Left ventricle myocardium inferior (tissue), 1 donor: ENCODE measurements around the gene ATP2C2. TPM values are rescaled to one million over a fixed set of nuclear protein-coding genes. Genes with fewer than 3 reads are reported as not detected.

Experiments used
- DNase-seq: peaks from one replicate; pipeline ENCODE4 v3.0.0-alpha.2; 2020
- H3K27ac ChIP-seq: fragments of 200-600 bp; replicated peaks from 2 replicates; pipeline ENCODE4 v1.8.0; 2021
- H3K27me3 ChIP-seq: fragments of 200-600 bp; 2 replicates; pipeline ENCODE4 v1.8.0; 2021; ENCODE audit warnings: low read depth
- H3K36me3 ChIP-seq: fragments of 200-600 bp; 2 replicates; pipeline ENCODE4 v1.8.0; 2021
- H3K4me1 ChIP-seq: fragments of 200-600 bp; 2 replicates; pipeline ENCODE4 v1.8.0; 2021
- H3K4me3 ChIP-seq: fragments of 200-600 bp; 2 replicates; pipeline ENCODE4 v1.8.0; 2021; ENCODE audit warnings: mild to moderate bottlenecking, moderate library complexity
- H3K9me3 ChIP-seq: fragments of 200-600 bp; replicated peaks from 2 replicates; pipeline ENCODE4 v1.8.0; 2021
- intact Hi-C: fragments of 100-400 bp; cut with micrococcal nuclease; formaldehyde crosslinking; loops from one replicate; pipeline ENCODE4 v1.11.0; 2022
- total RNA-seq: library from RNA; stranded (reverse); fragmentation: NEBNext Ultra II Directional; extraction: Animal tissue kit (Norgen Biotek cat#: 25700); gene quantifications from one replicate; pipeline ENCODE4 v1.2.1, GENCODE V29; 2021
- TF ChIP-seq, protein P1 (sequence below): fragments of 200-600 bp; IDR thresholded peaks from 2 replicates; pipeline ENCODE4 v1.8.0; 2021; ENCODE audit warnings: antibody characterized with exemption, mild to moderate bottlenecking, borderline replicate concordance
- donor health status: DM: no; HTN: yes; CAD: no; lungs with severe emphysema.

ATP2C2 gene
- total RNA-seq, 1 donor from 2014 or later: not detected

GRCh38 chr16:84369105-84369504 lies 767 bp downstream of the ATP2C2 start:
- TF ChIP-seq, protein P1, sequence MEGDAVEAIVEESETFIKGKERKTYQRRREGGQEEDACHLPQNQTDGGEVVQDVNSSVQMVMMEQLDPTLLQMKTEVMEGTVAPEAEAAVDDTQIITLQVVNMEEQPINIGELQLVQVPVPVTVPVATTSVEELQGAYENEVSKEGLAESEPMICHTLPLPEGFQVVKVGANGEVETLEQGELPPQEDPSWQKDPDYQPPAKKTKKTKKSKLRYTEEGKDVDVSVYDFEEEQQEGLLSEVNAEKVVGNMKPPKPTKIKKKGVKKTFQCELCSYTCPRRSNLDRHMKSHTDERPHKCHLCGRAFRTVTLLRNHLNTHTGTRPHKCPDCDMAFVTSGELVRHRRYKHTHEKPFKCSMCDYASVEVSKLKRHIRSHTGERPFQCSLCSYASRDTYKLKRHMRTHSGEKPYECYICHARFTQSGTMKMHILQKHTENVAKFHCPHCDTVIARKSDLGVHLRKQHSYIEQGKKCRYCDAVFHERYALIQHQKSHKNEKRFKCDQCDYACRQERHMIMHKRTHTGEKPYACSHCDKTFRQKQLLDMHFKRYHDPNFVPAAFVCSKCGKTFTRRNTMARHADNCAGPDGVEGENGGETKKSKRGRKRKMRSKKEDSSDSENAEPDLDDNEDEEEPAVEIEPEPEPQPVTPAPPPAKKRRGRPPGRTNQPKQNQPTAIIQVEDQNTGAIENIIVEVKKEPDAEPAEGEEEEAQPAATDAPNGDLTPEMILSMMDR: no peak
- no peaks in the 10 kb centered on the region for H3K36me3 ChIP-seq
- no peak overlapping the region for H3K27ac ChIP-seq
- DNase-seq: no peak
- no peak overlapping the region for H3K4me3 ChIP-seq
- peaks cover 8% of the 10 kb centered on the region for H3K4me1 ChIP-seq
- peaks cover 99% of the 10 kb centered on the region for H3K27me3 ChIP-seq
- no peaks in the 10 kb centered on the region for H3K9me3 ChIP-seq
- intact Hi-C loops: no loop called here

DNA sequence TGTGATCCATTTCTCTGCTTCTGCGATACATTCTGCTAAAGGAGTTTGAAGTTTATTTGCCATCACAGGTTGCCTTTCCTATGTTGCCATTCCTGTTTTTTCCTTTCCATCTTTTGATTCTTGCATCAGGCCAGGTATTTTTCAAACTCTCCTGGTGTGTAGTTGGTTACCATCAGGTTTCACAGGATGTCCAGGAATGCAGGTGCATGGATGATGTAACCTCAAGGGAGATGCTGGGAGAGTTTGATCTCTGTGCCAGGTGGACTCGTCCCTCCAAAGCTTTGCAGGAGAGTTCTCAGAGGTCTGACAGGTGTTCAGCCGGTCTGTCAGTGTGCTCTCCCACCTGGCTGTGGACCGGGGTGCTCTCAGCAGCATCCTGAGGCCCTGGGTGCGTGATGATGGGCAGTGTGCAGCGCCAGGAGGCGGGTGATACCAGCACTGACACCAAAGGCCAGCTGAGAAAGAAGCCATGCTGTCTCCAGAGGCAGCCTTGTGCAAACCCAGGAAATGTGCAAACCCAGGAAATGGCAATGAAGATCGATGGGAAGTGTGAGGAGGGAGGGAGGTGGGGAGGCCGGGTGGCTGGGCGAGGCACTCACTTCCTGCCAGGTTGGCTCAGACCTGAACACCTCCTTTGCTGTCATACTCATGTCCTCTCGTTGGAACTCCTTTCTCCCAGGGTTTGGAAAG lies 1.7 kb downstream of the ATP2C2 start:
- DNase-seq: no peak
- no peaks in the 10 kb centered on the region for H3K9me3 ChIP-seq
- TF ChIP-seq, protein P1: no peak
- peaks cover 99% of the 10 kb centered on the region for H3K27me3 ChIP-seq
- intact Hi-C loops: no loop called here
- no peak overlapping the region for H3K4me3 ChIP-seq
- peaks cover 8% of the 10 kb centered on the region for H3K4me1 ChIP-seq
- H3K36me3 ChIP-seq: no peaks in the 10 kb centered on the region
- no peak overlapping the region for H3K27ac ChIP-seq

DNA sequence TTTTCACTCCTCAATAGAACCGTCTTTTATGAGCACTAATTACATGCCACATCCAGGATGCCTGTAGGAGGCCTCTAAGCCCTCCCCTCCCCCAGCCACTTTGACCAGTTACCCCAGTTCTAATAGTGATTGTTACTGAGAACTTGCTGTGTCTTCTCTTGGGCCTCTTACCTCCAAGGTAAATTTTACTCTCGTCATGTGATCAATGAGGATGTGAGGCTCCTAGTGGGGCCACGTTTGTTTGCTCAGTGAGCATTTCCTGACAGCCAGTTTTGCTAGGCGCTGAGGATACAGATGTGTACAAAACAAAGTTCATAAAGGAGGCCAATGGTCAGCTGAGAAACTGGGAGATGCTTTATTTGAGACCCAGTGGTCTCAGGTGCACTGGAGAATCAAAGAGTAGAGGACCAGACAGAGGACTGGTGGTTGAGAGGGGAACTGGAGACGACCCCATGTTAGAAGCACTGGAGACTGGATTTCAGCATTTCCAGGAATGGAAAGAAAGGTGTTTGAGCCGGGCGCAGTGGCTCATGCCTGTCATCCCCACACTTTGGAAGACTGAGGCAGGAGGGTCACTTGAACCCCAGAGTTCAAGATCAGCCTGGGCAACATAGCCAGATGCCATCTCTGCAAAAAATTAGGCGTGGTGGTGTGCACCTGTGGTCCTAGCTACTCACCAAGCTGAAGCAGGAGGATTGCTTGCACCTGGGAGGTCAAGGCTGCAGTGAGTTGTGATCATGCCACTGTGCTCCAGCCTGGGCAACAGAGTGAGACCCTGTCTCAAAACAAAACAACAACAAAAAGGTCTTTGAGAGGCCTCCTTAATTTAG lies 2.6 kb downstream of the ATP2C2 start:
- no peak overlapping the region for H3K27ac ChIP-seq
- TF ChIP-seq, protein P1: no peak
- peaks cover 97% of the 10 kb centered on the region for H3K27me3 ChIP-seq
- no peak for DNase-seq
- no peaks in the 10 kb centered on the region for H3K9me3 ChIP-seq
- no peak overlapping the region for H3K4me3 ChIP-seq
- H3K4me1 ChIP-seq: peaks cover 8% of the 10 kb centered on the region
- no peaks in the 10 kb centered on the region for H3K36me3 ChIP-seq
- intact Hi-C loops: no loop called here

DNA sequence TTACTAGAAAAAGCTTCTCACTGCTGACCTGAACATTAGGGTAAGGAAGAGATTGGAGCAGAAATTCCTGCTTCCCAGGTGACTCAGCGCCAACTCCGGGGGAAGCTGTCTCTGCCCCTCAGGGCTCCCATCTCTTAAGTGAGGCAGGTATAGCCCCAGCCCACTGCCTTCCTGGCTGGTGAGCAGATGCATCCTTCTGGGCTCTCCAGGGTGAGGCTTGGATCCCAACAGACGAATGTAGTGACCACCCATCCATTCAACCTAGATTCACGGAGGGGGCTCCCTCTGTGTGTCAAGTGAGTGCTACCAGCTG lies 3.2 kb downstream of the ATP2C2 start:
- no peak overlapping the region for H3K27ac ChIP-seq
- no peak overlapping the region for H3K4me3 ChIP-seq
- DNase-seq: no peak
- no peaks in the 10 kb centered on the region for H3K36me3 ChIP-seq
- H3K4me1 ChIP-seq: peaks cover 8% of the 10 kb centered on the region
- TF ChIP-seq, protein P1: no peak
- H3K27me3 ChIP-seq: peaks cover 97% of the 10 kb centered on the region
- intact Hi-C loops: no loop called here
- H3K9me3 ChIP-seq: no peaks in the 10 kb centered on the region

DNA sequence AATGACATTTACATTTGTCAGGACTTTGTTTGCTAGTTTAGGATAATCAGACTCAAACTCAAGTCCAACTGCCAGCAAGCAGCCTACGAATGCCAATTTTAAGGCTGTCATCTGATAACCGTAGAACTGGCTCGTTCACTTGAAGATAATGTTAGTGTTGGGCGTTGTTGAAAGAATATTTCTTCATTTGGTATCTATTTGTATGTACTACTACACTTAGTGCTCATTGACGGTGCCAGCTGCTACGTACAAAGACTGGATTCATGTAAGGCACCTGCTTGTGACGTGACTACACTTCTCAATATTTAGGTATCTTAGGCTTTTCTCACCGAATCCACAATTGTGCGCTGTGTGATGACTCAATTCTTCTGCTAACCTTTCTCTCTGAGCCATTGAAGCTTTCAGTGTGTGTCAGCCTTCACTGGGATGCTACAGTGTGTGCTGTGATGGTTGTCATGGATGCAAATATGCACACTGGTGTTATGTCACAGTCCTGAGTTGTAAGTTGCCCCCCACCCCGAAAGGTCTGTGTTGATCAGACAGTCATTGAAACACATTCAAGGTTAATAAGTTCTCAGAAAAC lies 5.7 kb downstream of the ATP2C2 start:
- peaks cover 86% of the 10 kb centered on the region for H3K27me3 ChIP-seq
- intact Hi-C loops: no loop called here
- no peaks in the 10 kb centered on the region for H3K4me1 ChIP-seq
- no peak overlapping the region for H3K27ac ChIP-seq
- no peaks in the 10 kb centered on the region for H3K9me3 ChIP-seq
- DNase-seq: no peak
- no peak overlapping the region for H3K4me3 ChIP-seq
- TF ChIP-seq, protein P1: no peak
- no peaks in the 10 kb centered on the region for H3K36me3 ChIP-seq
